ENCODE measurements around the gene SHISA9. TPM values are rescaled to one million over a fixed set of nuclear protein-coding genes. Genes with fewer than 3 reads are reported as not detected.
A peak's percentile ranks its signal among the peaks of the same experiment; 100 is the strongest.
"Not testable (repeated sequence)": the region's sequence is repeated elsewhere in the genome, so short reads cannot be mapped to it uniquely, and the experiment has no call there.

The SHISA9 gene
- total RNA-seq, 1 experiment from 2014 or later, result 0.16 TPM

- no peak for DNase-seq (ENCODE audit: low read depth)
Measured at GRCh38 chr16:12899529-12900143, 1.8 kb upstream of the SHISA9 start.

GRCh38 chr16:12900156-12900555 is 1.2 kb upstream of the SHISA9 start:
- DNase-seq (ENCODE audit: low read depth), result no peak

- no peak for DNase-seq (ENCODE audit: low read depth)
Measured at GRCh38 chr16:12900599-12901203, 697 bp upstream of the SHISA9 start.

GRCh38 chr16:12901204-12901596 is 198 bp upstream of the SHISA9 start:
- DNase-seq (ENCODE audit: low read depth), result no peak

GRCh38 chr16:12902511-12903372 is 1.3 kb downstream of the SHISA9 start:
- DNase-seq (ENCODE audit: low read depth), result no peak

GRCh38 chr16:12903407-12904328 is 2.3 kb downstream of the SHISA9 start:
- no peak for DNase-seq (ENCODE audit: low read depth)

- DNase-seq (ENCODE audit: low read depth), result no peak
Measured at GRCh38 chr16:12904329-12904671, 2.9 kb downstream of the SHISA9 start.

GRCh38 chr16:12906271-12906670 is 4.9 kb downstream of the SHISA9 start:
- no peak for DNase-seq (ENCODE audit: low read depth)

- no peak for DNase-seq (ENCODE audit: low read depth)
Measured at GRCh38 chr16:12906765-12907516, 5.5 kb downstream of the SHISA9 start.

GRCh38 chr16:12907670-12908233 is 6.4 kb downstream of the SHISA9 start:
- DNase-seq (ENCODE audit: low read depth), result peak; percentile 40

GRCh38 chr16:12917246-12917645 is 15.8 kb downstream of the SHISA9 start:
- DNase-seq (ENCODE audit: low read depth), result no peak

GRCh38 chr16:12917653-12918052 is 16.3 kb downstream of the SHISA9 start:
- DNase-seq (ENCODE audit: low read depth), result no peak

GRCh38 chr16:12920739-12921138 is 19.3 kb downstream of the SHISA9 start:
- no peak for DNase-seq (ENCODE audit: low read depth)

- not testable (repeated sequence) for DNase-seq (ENCODE audit: low read depth)
Measured at GRCh38 chr16:12923640-12924039, 22.2 kb downstream of the SHISA9 start.

- DNase-seq (ENCODE audit: low read depth), result no peak
Measured at GRCh38 chr16:12925026-12925800, 23.8 kb downstream of the SHISA9 start.

GRCh38 chr16:12927591-12927990 is 26.2 kb downstream of the SHISA9 start:
- no peak for DNase-seq (ENCODE audit: low read depth)

GRCh38 chr16:12930881-12931280 is 29.5 kb downstream of the SHISA9 start:
- no peak for DNase-seq (ENCODE audit: low read depth)

- DNase-seq (ENCODE audit: low read depth), result no peak
Measured at GRCh38 chr16:12936391-12936790, 35.0 kb downstream of the SHISA9 start.

GRCh38 chr16:12941896-12942295 is 40.5 kb downstream of the SHISA9 start:
- DNase-seq (ENCODE audit: low read depth), result no peak

- no peak for DNase-seq (ENCODE audit: low read depth)
Measured at GRCh38 chr16:12942861-12943260, 41.5 kb downstream of the SHISA9 start.

Data from HT1080 (cell line).